Retinal pigment epithelial cell (primary cell): ENCODE results near the gene IRF8.
"Not testable (repeated sequence)": the region's sequence is repeated elsewhere in the genome, so short reads cannot be mapped to it uniquely, and the experiment has no call there.

Experiments used
- DNase-seq: peaks from one replicate; pipeline ENCODE4 v3.0.0-alpha.2; 2010; ENCODE audit warnings: low read depth
- H3K4me3 ChIP-seq: 2 replicates; pipeline ENCODE4 v1.5.1; 2011; ENCODE audit warnings: mild to moderate bottlenecking, low read length, control low read depth, moderate library complexity
- CTCF ChIP-seq: conservative IDR thresholded peaks from 2 replicates; pipeline ENCODE4 v1.5.1; 2011; ENCODE audit warnings: low read depth, low read length, control low read depth, inconsistent platforms

IRF8 gene

GRCh38 chr16:85935974-85936760 lies 37.2 kb downstream of the IRF8 start:
- TF ChIP-seq CTCF = no peak
- no peak overlapping the region for H3K4me3 ChIP-seq
- no peak for DNase-seq

GRCh38 chr16:85936816-85937215 lies 37.9 kb downstream of the IRF8 start:
- H3K4me3 ChIP-seq = no peak overlapping the region
- no peak for TF ChIP-seq CTCF
- no peak for DNase-seq

- no peak for TF ChIP-seq CTCF
- no peak overlapping the region for H3K4me3 ChIP-seq
- DNase-seq = no peak
These were observed 41.3 kb downstream of the IRF8 start for GRCh38 chr16:85940214-85940613.

GRCh38 chr16:85941863-85942644 lies 43.1 kb downstream of the IRF8 start:
- DNase-seq = no peak
- H3K4me3 ChIP-seq = no peak overlapping the region
- no peak for TF ChIP-seq CTCF

GRCh38 chr16:85942659-85943058 lies 43.7 kb downstream of the IRF8 start:
- not testable (repeated sequence) for H3K4me3 ChIP-seq, DNase-seq

GRCh38 chr16:85943711-85944110 lies 44.7 kb downstream of the IRF8 start:
- no peak for TF ChIP-seq CTCF
- H3K4me3 ChIP-seq = no peak overlapping the region
- DNase-seq = no peak

GRCh38 chr16:85944572-85945423 lies 45.8 kb downstream of the IRF8 start:
- no peak for DNase-seq
- no peak for TF ChIP-seq CTCF
- no peak overlapping the region for H3K4me3 ChIP-seq
